Gastrocnemius medialis (tissue), 4 donors: ENCODE measurements around the gene DCAF4.

Experiments used
- POLR2A ChIP-seq, 2 donors: fragments of 450-650 bp; IDR thresholded peaks; one replicate each; pipeline ENCODE4 v1.6.1; 2017; ENCODE audit warnings: antibody characterized with exemption in 2 of 2, mild to moderate bottlenecking in 2 of 2, moderate library complexity in 2 of 2
- TF ChIP-seq, protein P1 (sequence below), 5 experiments: fragments of 450-650 bp in 3 of 5; fragments of 200-600 bp in 2 of 5; sonication (generic) in 2 of 5; IDR thresholded peaks in 4 of 5; conservative IDR thresholded peaks in 1 of 5; 1 replicate in 4 of 5; 2 replicates in 1 of 5; pipeline ENCODE4 v1.5.1; 2016 to 2019; ENCODE audit warnings: antibody characterized with exemption in 5 of 5, mild to moderate bottlenecking in 3 of 5, moderate library complexity in 3 of 5

DNA sequence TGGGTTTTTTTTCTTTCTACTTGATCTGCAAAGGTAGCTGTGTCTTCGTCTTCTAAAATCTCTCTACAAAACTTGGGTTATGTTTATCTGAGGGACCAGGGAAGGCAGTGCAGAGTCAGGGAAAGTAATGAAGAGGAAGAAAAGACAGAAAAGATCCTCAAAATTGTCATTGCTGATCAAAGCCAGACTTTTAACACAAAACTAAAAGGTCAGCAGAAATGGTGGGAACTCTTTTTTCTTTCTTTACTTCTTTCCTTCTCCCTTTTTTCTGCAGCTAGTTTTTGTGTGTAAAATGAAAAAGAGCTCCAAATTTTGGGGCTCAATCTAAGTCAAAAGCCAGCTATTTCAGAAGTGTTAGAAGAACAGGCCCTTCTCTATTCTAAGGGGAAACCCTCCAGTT is 44.2 kb upstream of the DCAF4 start:
- TF ChIP-seq, protein P1, sequence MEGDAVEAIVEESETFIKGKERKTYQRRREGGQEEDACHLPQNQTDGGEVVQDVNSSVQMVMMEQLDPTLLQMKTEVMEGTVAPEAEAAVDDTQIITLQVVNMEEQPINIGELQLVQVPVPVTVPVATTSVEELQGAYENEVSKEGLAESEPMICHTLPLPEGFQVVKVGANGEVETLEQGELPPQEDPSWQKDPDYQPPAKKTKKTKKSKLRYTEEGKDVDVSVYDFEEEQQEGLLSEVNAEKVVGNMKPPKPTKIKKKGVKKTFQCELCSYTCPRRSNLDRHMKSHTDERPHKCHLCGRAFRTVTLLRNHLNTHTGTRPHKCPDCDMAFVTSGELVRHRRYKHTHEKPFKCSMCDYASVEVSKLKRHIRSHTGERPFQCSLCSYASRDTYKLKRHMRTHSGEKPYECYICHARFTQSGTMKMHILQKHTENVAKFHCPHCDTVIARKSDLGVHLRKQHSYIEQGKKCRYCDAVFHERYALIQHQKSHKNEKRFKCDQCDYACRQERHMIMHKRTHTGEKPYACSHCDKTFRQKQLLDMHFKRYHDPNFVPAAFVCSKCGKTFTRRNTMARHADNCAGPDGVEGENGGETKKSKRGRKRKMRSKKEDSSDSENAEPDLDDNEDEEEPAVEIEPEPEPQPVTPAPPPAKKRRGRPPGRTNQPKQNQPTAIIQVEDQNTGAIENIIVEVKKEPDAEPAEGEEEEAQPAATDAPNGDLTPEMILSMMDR (IDR thresholded peaks at IDR 0.05 in 4 of 5, conservative IDR thresholded peaks at IDR 0.05 in 1 of 5), result no peak
- TF ChIP-seq POLR2A (IDR thresholded peaks at IDR 0.05), result no peak
